Glomerular visceral epithelial cell (primary cell): ENCODE data around the gene ATP5F1C.
"Not testable (repeated sequence)": the region's sequence is repeated elsewhere in the genome, so short reads cannot be mapped to it uniquely, and the experiment has no call there.

ENCODE experiments used
- DNase-seq: peaks from one replicate; pipeline ENCODE4 v3.0.0-alpha.2; 2016; ENCODE audit errors: extremely low spot score

Gene ATP5F1C

GRCh38 chr10:7787857-7788638 is at the start of gene ATP5F1C, which contains the start of gene KIN:
TSS of gene ATP5F1C (plus strand) at chr10:7788177. CDS start at chr10:7788208, 31 bp downstream.
TSS of gene KIN (minus strand) at chr10:7787993. CDS start at chr10:7787933, 60 bp downstream.
- peak; percentile 98 for DNase-seq

- DNase-seq: no peak
Observed at GRCh38 chr10:7738536-7739407, 49.2 kb upstream of the ATP5F1C start.

GRCh38 chr10:7744307-7744706 is 43.7 kb upstream of the ATP5F1C start:
- no peak for DNase-seq

- DNase-seq: not testable (repeated sequence)
Observed at GRCh38 chr10:7748637-7749036, 39.3 kb upstream of the ATP5F1C start.

- DNase-seq: no peak
Observed at GRCh38 chr10:7750222-7750621, 37.8 kb upstream of the ATP5F1C start.

- DNase-seq: no peak
Observed at GRCh38 chr10:7752251-7752650, 35.7 kb upstream of the ATP5F1C start.

- no peak for DNase-seq
Observed at GRCh38 chr10:7755103-7755502, 32.9 kb upstream of the ATP5F1C start.

- DNase-seq: peak; percentile 25
Observed at GRCh38 chr10:7756360-7756992, 31.5 kb upstream of the ATP5F1C start.

GRCh38 chr10:7763929-7764328 is 24.0 kb upstream of the ATP5F1C start:
- no peak for DNase-seq

- no peak for DNase-seq
Observed at GRCh38 chr10:7766241-7766640, 21.7 kb upstream of the ATP5F1C start.

- DNase-seq: no peak
Observed at GRCh38 chr10:7767209-7767608, 20.8 kb upstream of the ATP5F1C start.

GRCh38 chr10:7768417-7768816 is 19.6 kb upstream of the ATP5F1C start:
- no peak for DNase-seq

- no peak for DNase-seq
Observed at GRCh38 chr10:7773845-7774801, 13.9 kb upstream of the ATP5F1C start.

GRCh38 chr10:7776777-7777176 is 11.2 kb upstream of the ATP5F1C start:
- DNase-seq: no peak

GRCh38 chr10:7782194-7782593 is 5.8 kb upstream of the ATP5F1C start:
- not testable (repeated sequence) for DNase-seq

- DNase-seq: no peak
Observed at GRCh38 chr10:7786430-7786829, 1.5 kb upstream of the ATP5F1C start.

GRCh38 chr10:7787150-7787856 is 674 bp upstream of the ATP5F1C start:
- peak; percentile 11 for DNase-seq

GRCh38 chr10:7788639-7789286 is 786 bp downstream of the ATP5F1C start:
- peak; percentile 35 for DNase-seq

- peak; percentile 34 for DNase-seq
Observed at GRCh38 chr10:7789390-7789789, 1.4 kb downstream of the ATP5F1C start.

- no peak for DNase-seq
Observed at GRCh38 chr10:7792541-7792940, 4.6 kb downstream of the ATP5F1C start.
